LNCaP clone FGC (cell line): ENCODE measurements around the gene KIN.
A peak's percentile ranks its signal among the peaks of the same experiment; 100 is the strongest.
"Not testable (repeated sequence)": the region's sequence is repeated elsewhere in the genome, so short reads cannot be mapped to it uniquely, and the experiment has no call there.

ENCODE experiments used
- DNase-seq: peaks from one replicate; pipeline ENCODE4 v3.0.0-alpha.2; 2011; ENCODE audit warnings: low read depth
- H3K4me3 ChIP-seq: 2 replicates; pipeline ENCODE4 v1.5.1; 2011; ENCODE audit warnings: mild to moderate bottlenecking, low read depth, low read length, control low read depth
- TF ChIP-seq, protein P1 (sequence below): IDR thresholded peaks from 2 replicates; pipeline ENCODE4 v1.5.1; 2012; ENCODE audit warnings: mild to moderate bottlenecking; ENCODE audit not compliant: control insufficient read depth, insufficient read depth; ENCODE audit errors: extremely low read depth

The KIN gene

GRCh38 chr10:7763929-7764328 is 23.9 kb downstream of the KIN start:
- no peak overlapping the region for H3K4me3 ChIP-seq
- DNase-seq: no peak
- TF ChIP-seq, protein P1, sequence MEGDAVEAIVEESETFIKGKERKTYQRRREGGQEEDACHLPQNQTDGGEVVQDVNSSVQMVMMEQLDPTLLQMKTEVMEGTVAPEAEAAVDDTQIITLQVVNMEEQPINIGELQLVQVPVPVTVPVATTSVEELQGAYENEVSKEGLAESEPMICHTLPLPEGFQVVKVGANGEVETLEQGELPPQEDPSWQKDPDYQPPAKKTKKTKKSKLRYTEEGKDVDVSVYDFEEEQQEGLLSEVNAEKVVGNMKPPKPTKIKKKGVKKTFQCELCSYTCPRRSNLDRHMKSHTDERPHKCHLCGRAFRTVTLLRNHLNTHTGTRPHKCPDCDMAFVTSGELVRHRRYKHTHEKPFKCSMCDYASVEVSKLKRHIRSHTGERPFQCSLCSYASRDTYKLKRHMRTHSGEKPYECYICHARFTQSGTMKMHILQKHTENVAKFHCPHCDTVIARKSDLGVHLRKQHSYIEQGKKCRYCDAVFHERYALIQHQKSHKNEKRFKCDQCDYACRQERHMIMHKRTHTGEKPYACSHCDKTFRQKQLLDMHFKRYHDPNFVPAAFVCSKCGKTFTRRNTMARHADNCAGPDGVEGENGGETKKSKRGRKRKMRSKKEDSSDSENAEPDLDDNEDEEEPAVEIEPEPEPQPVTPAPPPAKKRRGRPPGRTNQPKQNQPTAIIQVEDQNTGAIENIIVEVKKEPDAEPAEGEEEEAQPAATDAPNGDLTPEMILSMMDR: no peak

DNA sequence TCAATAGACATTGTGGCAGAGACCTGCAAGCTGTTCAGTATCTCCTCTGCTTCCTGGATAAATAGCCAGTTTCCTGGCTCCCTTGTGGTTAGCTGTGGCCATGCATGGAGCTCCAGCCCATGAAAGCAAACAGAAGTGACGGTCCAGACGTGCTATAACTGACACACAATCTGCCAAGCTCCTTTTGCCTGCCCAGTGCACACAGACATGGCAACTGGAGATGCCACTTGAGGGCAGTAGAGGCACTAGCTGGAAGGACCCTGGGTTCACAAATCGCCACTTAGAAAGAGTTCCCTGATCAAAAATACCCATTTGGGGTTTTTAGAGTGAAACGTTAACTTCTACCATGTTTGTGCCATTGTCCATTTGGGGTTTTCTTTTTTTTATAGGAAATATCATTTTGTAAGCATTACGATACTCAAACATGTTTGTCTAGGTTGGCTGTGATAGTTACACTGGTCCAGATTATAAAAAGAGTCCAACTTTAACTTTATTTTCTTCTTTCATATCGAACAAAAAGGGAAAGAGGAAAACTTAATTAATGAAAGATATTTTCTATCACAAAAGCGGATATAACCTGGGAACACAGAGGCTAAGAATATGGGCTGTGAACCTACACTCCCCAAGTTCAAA is 31.3 kb downstream of the KIN start:
- no peak overlapping the region for H3K4me3 ChIP-seq
- TF ChIP-seq, protein P1: peak; percentile 94
- peak; percentile 62 for DNase-seq

GRCh38 chr10:7755103-7755502 is 32.7 kb downstream of the KIN start:
- H3K4me3 ChIP-seq: no peak overlapping the region

GRCh38 chr10:7752251-7752650 is 35.5 kb downstream of the KIN start:
- TF ChIP-seq, protein P1: no peak
- no peak for DNase-seq

More at GRCh38 chr10:7755103-7755502, 32.7 kb downstream of the KIN start:
- no peak for DNase-seq
- TF ChIP-seq, protein P1: no peak

GRCh38 chr10:7750222-7750621 is 37.6 kb downstream of the KIN start:
- no peak for DNase-seq
- no peak overlapping the region for H3K4me3 ChIP-seq
- TF ChIP-seq, protein P1: no peak

More at GRCh38 chr10:7752251-7752650, 35.5 kb downstream of the KIN start:
- H3K4me3 ChIP-seq: no peak overlapping the region

- not testable (repeated sequence) for DNase-seq, H3K4me3 ChIP-seq
These were observed 39.2 kb downstream of the KIN start for GRCh38 chr10:7748637-7749036.

DNA sequence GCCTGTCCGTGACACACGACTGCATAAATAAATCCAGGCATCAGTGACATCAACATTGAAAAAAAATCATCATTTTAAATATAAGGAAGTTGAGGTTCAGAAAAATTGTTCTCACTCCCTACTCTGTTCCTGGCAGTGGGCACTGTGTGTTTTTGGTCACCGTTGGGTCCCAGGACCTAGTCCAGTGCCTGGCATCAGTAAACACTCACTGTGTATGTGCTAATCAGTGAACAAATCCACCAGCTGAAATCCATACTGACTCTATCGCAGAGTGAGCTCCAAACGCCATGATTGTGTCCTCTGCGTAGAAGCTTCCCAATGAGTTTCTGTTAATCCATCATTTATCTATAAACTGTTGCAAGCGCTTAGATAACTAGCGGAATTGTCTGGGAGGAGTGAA is 43.5 kb downstream of the KIN start:
- TF ChIP-seq, protein P1: no peak
- no peak for DNase-seq
- no peak overlapping the region for H3K4me3 ChIP-seq
